Stimulated activated CD4-positive, alpha-beta T cell treated with anti-CD3 and anti-CD28 coated beads, TNF-alpha, amount 100 ng/mL, for 48 hours (primary cell): ENCODE results near the gene OR2A12.
A peak's percentile ranks its signal among the peaks of the same experiment; 100 is the strongest.
"Not testable (repeated sequence)": the region's sequence is repeated elsewhere in the genome, so short reads cannot be mapped to it uniquely, and the experiment has no call there.

Source experiments
- DNase-seq, 3 donors: peaks; one replicate each; pipeline ENCODE4 v3.0.0-alpha.2; 2020; ENCODE audit warnings: low read depth in 3 of 3

Gene OR2A12

GRCh38 chr7:144118341-144118740 is 32.3 kb downstream of the OR2A12 start:
- no peak for DNase-seq

GRCh38 chr7:144122876-144123275 is 36.8 kb downstream of the OR2A12 start, which contains the start of gene OR2A14:
TSS of gene OR2A14 (plus strand) at chr7:144123176. CDS start at chr7:144129113, 5,937 bp downstream.
- DNase-seq, result no peak

- DNase-seq, result peak; percentile 79 to 94 (median 83)
These were observed 41.7 kb downstream of the OR2A12 start for GRCh38 chr7:144127714-144128334.

DNA sequence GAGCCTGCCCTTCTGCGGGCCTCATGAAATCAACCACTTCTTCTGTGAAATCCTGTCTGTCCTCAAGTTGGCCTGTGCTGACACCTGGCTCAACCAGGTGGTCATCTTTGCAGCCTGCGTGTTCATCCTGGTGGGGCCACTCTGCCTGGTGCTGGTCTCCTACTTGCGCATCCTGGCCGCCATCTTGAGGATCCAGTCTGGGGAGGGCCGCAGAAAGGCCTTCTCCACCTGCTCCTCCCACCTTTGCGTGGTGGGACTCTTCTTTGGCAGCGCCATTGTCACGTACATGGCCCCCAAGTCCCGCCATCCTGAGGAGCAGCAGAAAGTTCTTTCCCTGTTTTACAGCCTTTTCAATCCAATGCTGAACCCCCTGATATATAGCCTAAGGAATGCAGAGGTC is 43.5 kb downstream of the OR2A12 start:
- not testable (repeated sequence) for DNase-seq

GRCh38 chr7:144130730-144131129 is 44.7 kb downstream of the OR2A12 start:
- no peak for DNase-seq

DNA sequence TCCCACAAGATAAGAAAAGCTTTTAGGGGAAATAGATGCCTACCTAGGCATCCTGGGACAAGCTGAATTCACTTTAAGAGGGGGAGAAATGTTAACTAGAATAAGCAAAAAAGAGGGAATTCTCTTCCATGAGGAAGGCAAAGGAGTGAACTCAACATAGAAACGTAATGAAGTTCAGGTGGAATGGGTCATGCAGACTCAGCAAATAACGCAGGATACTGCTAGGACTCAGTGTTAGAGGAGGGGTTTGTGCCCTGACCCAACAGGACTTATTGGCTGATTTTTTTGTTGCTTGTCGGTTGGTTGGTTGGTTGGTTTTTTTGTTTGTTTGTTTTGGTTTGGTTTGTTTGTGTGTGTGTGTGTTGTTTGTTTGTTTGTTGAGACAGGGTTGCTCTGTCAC is 46.2 kb downstream of the OR2A12 start:
- DNase-seq, result no peak

GRCh38 chr7:144133307-144133706 is 47.2 kb downstream of the OR2A12 start:
- no peak for DNase-seq

GRCh38 chr7:144134116-144134515 is 48.0 kb downstream of the OR2A12 start:
- no peak for DNase-seq

- no peak for DNase-seq
These were observed 51.4 kb downstream of the OR2A12 start for GRCh38 chr7:144137501-144137900.

- DNase-seq, result no peak
These were observed 56.1 kb downstream of the OR2A12 start for GRCh38 chr7:144142187-144142586.

DNA sequence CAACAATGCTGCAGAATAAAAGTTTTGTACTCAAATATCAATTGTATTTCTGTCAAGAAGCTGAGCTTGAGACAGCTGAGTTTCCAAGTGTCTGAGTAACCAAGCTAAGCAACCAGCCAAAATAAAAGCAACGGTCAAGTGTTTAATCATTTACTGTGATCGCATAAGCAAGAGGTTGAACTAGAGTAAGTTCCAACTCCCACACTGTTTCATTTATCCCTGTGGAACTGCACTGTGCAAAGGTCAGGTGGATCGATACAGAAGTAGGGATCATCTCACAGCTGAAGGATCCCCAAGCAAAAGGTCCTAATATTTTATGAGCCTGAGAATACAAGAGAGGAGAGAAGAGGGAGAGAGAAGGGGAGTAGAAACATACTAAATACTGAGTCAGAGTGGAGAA is 58.3 kb downstream of the OR2A12 start:
- no peak for DNase-seq

DNA sequence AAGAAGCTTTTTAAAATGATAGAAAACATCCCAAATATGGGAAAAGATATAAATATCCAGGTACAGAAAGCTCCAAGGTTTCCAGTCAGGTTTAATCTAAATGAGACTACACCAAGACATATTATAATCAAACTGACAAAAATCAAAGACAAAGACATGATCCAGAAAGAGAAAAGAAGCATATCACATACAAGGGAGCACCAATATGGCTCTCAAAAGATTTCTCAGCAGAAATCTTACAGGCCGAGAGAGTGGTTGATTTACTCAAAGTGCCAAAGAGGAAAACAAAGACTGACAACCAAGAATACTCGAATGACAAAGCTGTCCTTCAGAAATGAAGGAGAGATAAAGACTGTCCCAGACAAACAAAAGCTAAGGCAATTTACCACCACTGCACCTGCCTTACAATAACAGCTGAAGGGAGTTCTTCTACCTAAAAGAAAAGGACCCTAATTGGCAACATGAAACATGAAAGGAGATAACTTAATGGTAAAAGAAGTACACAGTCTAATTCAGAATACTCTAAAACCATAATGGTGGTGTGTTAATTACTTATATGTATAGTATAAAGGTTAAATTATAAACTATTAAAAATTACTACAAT is 62.2 kb downstream of the OR2A12 start:
- no peak for DNase-seq
